Natural killer cell (primary cell): ENCODE data around the gene MAP2. TPM values are rescaled to one million over a fixed set of nuclear protein-coding genes. Genes with fewer than 3 reads are reported as not detected.

Experiments used
- ATAC-seq, 3 donors: fragments of 150-1000 bp in 2 of 3; fragments of 200-7000 bp in 1 of 3; cut with Tn5 transposase; 1 replicate in 1 of 3; 2 replicates in 2 of 3; pipeline ENCODE4 v1.10.0; 2021; ENCODE audit warnings: mild to moderate bottlenecking in 2 of 3, moderate library complexity in 2 of 3
- DNase-seq, 2 donors: peaks; one replicate each; pipeline versions ENCODE4 v3.0.0 to v3.0.0-alpha.2; 2013 to 2021; ENCODE audit warnings: mixed read lengths in 1 of 2
- H3K27ac ChIP-seq: one replicate; pipeline ENCODE4 v1.5.1; 2013; ENCODE audit warnings: mild to moderate bottlenecking, low read length
- H3K27me3 ChIP-seq: one replicate; pipeline ENCODE4 v1.6.1; 2013; ENCODE audit warnings: low read length; ENCODE audit not compliant: control insufficient read depth, insufficient read depth
- H3K36me3 ChIP-seq: one replicate; pipeline ENCODE4 v1.6.1; 2013; ENCODE audit warnings: low read length; ENCODE audit not compliant: control insufficient read depth, insufficient read depth
- H3K4me1 ChIP-seq: one replicate; pipeline ENCODE4 v1.6.1; 2013; ENCODE audit warnings: low read length; ENCODE audit not compliant: control insufficient read depth, insufficient read depth
- H3K4me3 ChIP-seq: one replicate; pipeline ENCODE4 v1.5.1; 2013; ENCODE audit warnings: low read length
- H3K9me3 ChIP-seq: one replicate; pipeline ENCODE4 v1.6.1; 2013; ENCODE audit warnings: low read length; ENCODE audit not compliant: control insufficient read depth, insufficient read depth
- H3K27ac Mint-ChIP-seq, 2 donors: one replicate each; pipeline ENCODE4 v1.8.0; 2022; ENCODE audit warnings: mild to moderate bottlenecking in 2 of 2, mixed read lengths in 2 of 2, moderate library complexity in 1 of 2
- H3K27me3 Mint-ChIP-seq, 2 donors: one replicate each; pipeline ENCODE4 v1.8.0; 2022; ENCODE audit warnings: low read depth in 2 of 2, mixed read lengths in 2 of 2
- H3K36me3 Mint-ChIP-seq: one replicate; pipeline ENCODE4 v1.8.0; 2022; ENCODE audit warnings: mixed read lengths
- H3K4me1 Mint-ChIP-seq, 2 donors: one replicate each; pipeline ENCODE4 v1.8.0; 2022; ENCODE audit warnings: mixed read lengths in 2 of 2
- H3K4me3 Mint-ChIP-seq: one replicate; pipeline ENCODE4 v1.8.0; 2022; ENCODE audit warnings: mild to moderate bottlenecking, moderate library complexity, mixed read lengths
- H3K9me3 Mint-ChIP-seq, 2 donors: one replicate each; pipeline ENCODE4 v1.8.0; 2022; ENCODE audit warnings: mixed read lengths in 2 of 2
- WGBS: methylation state at CpG from one replicate; pipeline ENCODE4 v1.1.7; 2013; ENCODE audit warnings: missing lambda C conversion rate; ENCODE audit not compliant: insufficient coverage; 5-methylcytosine and 5-hydroxymethylcytosine counted together
- intact Hi-C: fragments of 100-400 bp; cut with micrococcal nuclease; formaldehyde crosslinking; loops from one replicate; pipeline ENCODE4 v1.14.2; 2022
- total RNA-seq, 4 donors: library from RNA; stranded (reverse); fragments of 120-200 nt in 1 of 4; gene quantifications; one replicate each; pipeline versions ENCODE4 v1.2.3 to v1.2.4, GENCODE V29; 2013 to 2022
- TF ChIP-seq, protein P1 (sequence below): fragments of 200-600 bp; IDR thresholded peaks from one replicate; pipeline ENCODE4 v1.8.0; 2022; ENCODE audit warnings: antibody characterized with exemption

The MAP2 gene
- total RNA-seq, 3 donors from 2014 or later (not counting 1 experiment from before 2014, with no cell fraction given), result not detected

DNA sequence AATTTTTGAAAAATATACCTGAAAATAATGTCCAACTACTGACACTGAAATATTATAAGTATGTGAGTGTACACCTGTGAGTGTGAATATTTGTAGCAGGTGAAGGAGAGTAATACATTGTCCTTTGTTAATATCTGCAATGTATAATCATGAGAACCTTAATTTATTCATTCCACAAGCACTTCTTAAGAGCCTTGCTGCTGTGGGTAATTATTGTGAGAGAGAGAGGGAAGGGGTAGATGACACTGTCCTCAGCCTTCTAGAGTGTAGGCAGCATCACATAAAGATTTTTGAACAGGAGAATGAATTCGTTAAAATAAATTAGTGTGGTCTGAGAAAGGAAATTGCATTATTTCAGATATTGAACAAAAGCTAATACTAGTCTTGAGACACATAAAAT, 157.2 kb downstream of the MAP2 start:
- H3K4me3 Mint-ChIP-seq, result no peak overlapping the region
- TF ChIP-seq, protein P1, sequence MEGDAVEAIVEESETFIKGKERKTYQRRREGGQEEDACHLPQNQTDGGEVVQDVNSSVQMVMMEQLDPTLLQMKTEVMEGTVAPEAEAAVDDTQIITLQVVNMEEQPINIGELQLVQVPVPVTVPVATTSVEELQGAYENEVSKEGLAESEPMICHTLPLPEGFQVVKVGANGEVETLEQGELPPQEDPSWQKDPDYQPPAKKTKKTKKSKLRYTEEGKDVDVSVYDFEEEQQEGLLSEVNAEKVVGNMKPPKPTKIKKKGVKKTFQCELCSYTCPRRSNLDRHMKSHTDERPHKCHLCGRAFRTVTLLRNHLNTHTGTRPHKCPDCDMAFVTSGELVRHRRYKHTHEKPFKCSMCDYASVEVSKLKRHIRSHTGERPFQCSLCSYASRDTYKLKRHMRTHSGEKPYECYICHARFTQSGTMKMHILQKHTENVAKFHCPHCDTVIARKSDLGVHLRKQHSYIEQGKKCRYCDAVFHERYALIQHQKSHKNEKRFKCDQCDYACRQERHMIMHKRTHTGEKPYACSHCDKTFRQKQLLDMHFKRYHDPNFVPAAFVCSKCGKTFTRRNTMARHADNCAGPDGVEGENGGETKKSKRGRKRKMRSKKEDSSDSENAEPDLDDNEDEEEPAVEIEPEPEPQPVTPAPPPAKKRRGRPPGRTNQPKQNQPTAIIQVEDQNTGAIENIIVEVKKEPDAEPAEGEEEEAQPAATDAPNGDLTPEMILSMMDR, result no peak
- Histone ChIP-seq H3K9me3 (no peaks in the 10 kb centered on the region), H3K4me3 (no peak overlapping the region), H3K27me3 (no peaks in the 10 kb centered on the region), H3K27ac (no peak overlapping the region), H3K4me1 (no peaks in the 10 kb centered on the region), H3K36me3 (no peaks in the 10 kb centered on the region)
- no peak for ATAC-seq
- no peak for DNase-seq
- no peaks in the 10 kb centered on the region for H3K4me1 Mint-ChIP-seq
- WGBS, result no CpG with 5 or more reads among the region's 1 CpG
- H3K27me3 Mint-ChIP-seq, result peaks cover 0 to 2% of the 10 kb centered on the region in 2 donors
- peaks cover 5 to 6% of the 10 kb centered on the region in 2 donors for H3K9me3 Mint-ChIP-seq
- no peak overlapping the region for H3K27ac Mint-ChIP-seq
- intact Hi-C loops, result no loop called here
- H3K36me3 Mint-ChIP-seq, result no peaks in the 10 kb centered on the region

DNA sequence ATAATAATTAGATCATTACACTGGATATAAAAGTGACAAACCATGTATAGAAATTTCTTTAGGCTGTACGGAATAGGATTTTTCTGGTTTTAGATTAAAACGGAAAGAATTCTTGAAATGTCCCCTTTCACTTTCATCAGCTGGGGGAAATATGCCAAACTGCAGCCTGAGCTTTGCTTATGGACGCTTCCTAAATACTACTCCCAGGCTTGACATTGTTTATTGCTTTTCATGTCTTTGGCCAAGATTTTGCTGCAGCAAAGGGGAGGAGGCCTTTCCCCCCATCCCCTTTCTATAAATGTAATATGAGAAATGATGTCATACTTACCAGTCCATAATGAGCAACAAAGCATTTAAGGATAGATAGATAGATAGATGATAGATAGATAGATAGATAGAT, 158.4 kb downstream of the MAP2 start:
- no peaks in the 10 kb centered on the region for H3K9me3 ChIP-seq
- 88% methylated on average over 3 of the region's 3 CpGs for WGBS
- H3K4me3 Mint-ChIP-seq, result no peak overlapping the region
- no peak overlapping the region for H3K27ac ChIP-seq
- H3K27ac Mint-ChIP-seq, result no peak overlapping the region
- peaks cover 0 to 2% of the 10 kb centered on the region in 2 donors for H3K27me3 Mint-ChIP-seq
- H3K4me3 ChIP-seq, result no peak overlapping the region
- peaks cover 5 to 6% of the 10 kb centered on the region in 2 donors for H3K9me3 Mint-ChIP-seq
- TF ChIP-seq, protein P1, result no peak
- no peaks in the 10 kb centered on the region for H3K36me3 Mint-ChIP-seq
- ATAC-seq (no peak), DNase-seq (no peak)
- H3K36me3 ChIP-seq, result no peaks in the 10 kb centered on the region
- H3K4me1 ChIP-seq, result no peaks in the 10 kb centered on the region
- intact Hi-C loops, result no loop called here
- H3K4me1 Mint-ChIP-seq, result no peaks in the 10 kb centered on the region
- H3K27me3 ChIP-seq, result no peaks in the 10 kb centered on the region

DNA sequence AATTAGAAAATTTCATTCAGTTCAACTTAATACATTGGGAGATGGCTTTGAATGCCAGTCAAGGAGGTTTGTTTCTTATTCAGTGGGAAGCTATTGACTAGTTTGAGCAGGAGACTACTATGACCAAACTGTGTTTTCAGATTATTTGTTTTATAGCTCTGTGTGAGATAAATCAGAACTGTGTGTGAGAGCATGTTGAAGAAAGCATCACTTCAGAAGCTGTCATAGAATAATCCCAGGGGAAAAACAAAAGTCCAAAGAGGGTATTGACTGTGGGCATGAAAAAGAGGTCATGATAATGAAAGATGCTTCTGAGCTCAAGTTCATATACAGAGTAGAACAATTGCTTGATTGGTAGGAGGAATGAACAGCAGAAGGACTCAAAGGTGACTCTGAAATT, 160.6 kb downstream of the MAP2 start:
- Histone ChIP-seq H3K4me3 (no peak overlapping the region), H3K27ac (no peak overlapping the region), H3K4me1 (no peaks in the 10 kb centered on the region), H3K9me3 (no peaks in the 10 kb centered on the region), H3K27me3 (no peaks in the 10 kb centered on the region), H3K36me3 (no peaks in the 10 kb centered on the region)
- H3K4me3 Mint-ChIP-seq, result no peak overlapping the region
- ATAC-seq (no peak), DNase-seq (no peak)
- H3K9me3 Mint-ChIP-seq, result peaks cover 5 to 6% of the 10 kb centered on the region in 2 donors
- H3K27me3 Mint-ChIP-seq, result peaks cover 0 to 2% of the 10 kb centered on the region in 2 donors
- H3K4me1 Mint-ChIP-seq, result no peaks in the 10 kb centered on the region
- TF ChIP-seq, protein P1, result no peak
- no peaks in the 10 kb centered on the region for H3K36me3 Mint-ChIP-seq
- no peak overlapping the region for H3K27ac Mint-ChIP-seq
- intact Hi-C loops, result no loop called here

DNA sequence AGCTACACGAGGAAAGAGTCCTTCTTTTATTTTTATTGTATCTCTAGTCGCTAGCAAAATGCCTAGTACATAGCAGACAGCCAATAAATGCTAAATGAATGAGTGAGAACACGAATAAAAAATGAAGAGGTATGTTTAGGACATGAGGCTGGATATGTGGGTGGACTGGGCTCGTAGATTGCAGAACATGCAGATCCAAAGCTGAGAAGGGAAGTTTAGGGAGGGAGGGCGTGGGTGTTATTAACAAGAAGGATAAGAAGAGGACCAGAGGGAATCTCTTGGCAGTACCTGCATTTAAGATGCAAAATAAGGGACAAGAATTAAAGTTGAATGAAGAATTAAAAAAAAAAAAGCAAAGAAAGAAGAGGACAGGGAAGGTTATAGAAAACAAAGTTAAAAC, 161.1 kb downstream of the MAP2 start:
- Mint-ChIP-seq H3K36me3 (no peaks in the 10 kb centered on the region), H3K27me3 (peaks cover 0 to 2% of the 10 kb centered on the region in 2 donors), H3K4me3 (no peak overlapping the region), H3K4me1 (no peaks in the 10 kb centered on the region), H3K27ac (no peak overlapping the region), H3K9me3 (peaks cover 5 to 6% of the 10 kb centered on the region in 2 donors)
- Histone ChIP-seq H3K27ac (no peak overlapping the region), H3K4me1 (no peaks in the 10 kb centered on the region), H3K9me3 (no peaks in the 10 kb centered on the region), H3K36me3 (no peaks in the 10 kb centered on the region), H3K4me3 (no peak overlapping the region), H3K27me3 (no peaks in the 10 kb centered on the region)
- intact Hi-C loops, result no loop called here
- DNase-seq (no peak), ATAC-seq (no peak)
- TF ChIP-seq, protein P1, result no peak
- 80% methylated on average over 5 of the region's 5 CpGs for WGBS
